ENCODE data around the gene DOCK4. TPM values are rescaled to one million over a fixed set of nuclear protein-coding genes. Genes with fewer than 3 reads are reported as not detected.

Gene DOCK4
- total RNA-seq, 1 donor from 2014 or later: 60.3 TPM

- Mint-ChIP-seq H3K27ac (ENCODE audit: unreplicated experiment) (no peak overlapping the region), H3K36me3 (ENCODE audit: unreplicated experiment) (no peaks in the 10 kb centered on the region), H3K4me3 (ENCODE audit: unreplicated experiment) (no peak overlapping the region), H3K27me3 (ENCODE audit: unreplicated experiment) (no peaks in the 10 kb centered on the region), H3K4me1 (ENCODE audit: low read depth, unreplicated experiment) (no peaks in the 10 kb centered on the region), H3K9me3 (ENCODE audit: unreplicated experiment) (no peaks in the 10 kb centered on the region)
- no peak for DNase-seq
- no peak for TF ChIP-seq CTCF (IDR thresholded peaks at IDR 0.05; ENCODE audit: partially characterized antibody, unreplicated experiment)
Measured at GRCh38 chr7:111820621-111821020, 385.6 kb downstream of the DOCK4 start.

- Mint-ChIP-seq H3K4me3 (ENCODE audit: unreplicated experiment) (no peak overlapping the region), H3K27ac (ENCODE audit: unreplicated experiment) (no peak overlapping the region), H3K27me3 (ENCODE audit: unreplicated experiment) (no peaks in the 10 kb centered on the region), H3K4me1 (ENCODE audit: low read depth, unreplicated experiment) (no peaks in the 10 kb centered on the region), H3K36me3 (ENCODE audit: unreplicated experiment) (no peaks in the 10 kb centered on the region), H3K9me3 (ENCODE audit: unreplicated experiment) (no peaks in the 10 kb centered on the region)
- no peak for DNase-seq
- TF ChIP-seq CTCF (IDR thresholded peaks at IDR 0.05; ENCODE audit: partially characterized antibody, unreplicated experiment): no peak
Measured at GRCh38 chr7:111820121-111820520, 386.1 kb downstream of the DOCK4 start.

DNA sequence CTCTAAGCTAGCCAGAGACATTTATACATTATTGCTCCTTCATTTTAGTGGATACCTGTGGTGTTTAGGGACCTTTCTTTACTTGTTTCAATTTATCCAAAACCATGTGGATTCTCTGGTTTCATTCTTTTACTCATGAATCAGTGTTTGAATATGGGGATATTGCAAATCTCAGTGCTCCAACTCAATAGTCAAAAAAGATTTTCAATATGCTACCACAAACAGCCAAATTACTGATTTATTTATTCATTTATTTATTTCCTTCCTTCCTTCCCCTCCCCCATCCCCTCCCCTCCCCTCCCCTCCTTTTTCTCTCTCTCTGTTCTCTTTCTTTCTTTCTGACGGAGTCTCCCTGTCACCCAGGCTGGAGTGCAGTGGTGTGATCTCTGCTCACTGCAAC lies 390.8 kb downstream of the DOCK4 start:
- no peaks in the 10 kb centered on the region for H3K9me3 Mint-ChIP-seq (ENCODE audit: unreplicated experiment)
- H3K27me3 Mint-ChIP-seq (ENCODE audit: unreplicated experiment): no peaks in the 10 kb centered on the region
- DNase-seq: no peak
- no peak for TF ChIP-seq CTCF (IDR thresholded peaks at IDR 0.05; ENCODE audit: partially characterized antibody, unreplicated experiment)
- no peak overlapping the region for H3K27ac Mint-ChIP-seq (ENCODE audit: unreplicated experiment)
- H3K4me3 Mint-ChIP-seq (ENCODE audit: unreplicated experiment): no peak overlapping the region
- no peaks in the 10 kb centered on the region for H3K4me1 Mint-ChIP-seq (ENCODE audit: low read depth, unreplicated experiment)
- no peaks in the 10 kb centered on the region for H3K36me3 Mint-ChIP-seq (ENCODE audit: unreplicated experiment)

- no peak for DNase-seq
- Mint-ChIP-seq H3K27ac (ENCODE audit: unreplicated experiment) (no peak overlapping the region), H3K36me3 (ENCODE audit: unreplicated experiment) (no peaks in the 10 kb centered on the region), H3K9me3 (ENCODE audit: unreplicated experiment) (no peaks in the 10 kb centered on the region), H3K4me1 (ENCODE audit: low read depth, unreplicated experiment) (no peaks in the 10 kb centered on the region), H3K27me3 (ENCODE audit: unreplicated experiment) (no peaks in the 10 kb centered on the region), H3K4me3 (ENCODE audit: unreplicated experiment) (no peak overlapping the region)
- TF ChIP-seq CTCF (IDR thresholded peaks at IDR 0.05; ENCODE audit: partially characterized antibody, unreplicated experiment): no peak
Measured at GRCh38 chr7:111813306-111813705, 392.9 kb downstream of the DOCK4 start.

DNA sequence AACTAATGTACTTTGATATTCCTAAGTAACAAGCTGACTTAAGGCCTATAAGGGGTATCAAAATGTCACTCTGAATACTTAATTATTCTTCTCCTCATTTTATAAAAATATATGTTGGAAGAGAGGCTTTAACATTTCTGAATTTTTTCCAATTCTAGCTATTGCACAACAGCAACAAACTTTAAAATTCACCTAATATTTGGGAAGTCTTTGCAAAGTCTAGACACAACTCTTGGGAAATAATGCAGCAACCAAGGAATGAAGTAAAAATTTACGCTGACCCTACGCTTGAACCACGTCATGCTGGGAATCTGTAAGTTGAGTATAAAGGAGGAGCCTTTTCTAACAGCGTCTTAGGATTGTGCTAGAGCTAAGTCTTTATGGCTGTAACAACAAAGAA lies 400.0 kb downstream of the DOCK4 start:
- H3K4me1 Mint-ChIP-seq (ENCODE audit: low read depth, unreplicated experiment): no peaks in the 10 kb centered on the region
- no peak overlapping the region for H3K4me3 Mint-ChIP-seq (ENCODE audit: unreplicated experiment)
- no peak for DNase-seq
- no peaks in the 10 kb centered on the region for H3K27me3 Mint-ChIP-seq (ENCODE audit: unreplicated experiment)
- H3K9me3 Mint-ChIP-seq (ENCODE audit: unreplicated experiment): no peaks in the 10 kb centered on the region
- no peak overlapping the region for H3K27ac Mint-ChIP-seq (ENCODE audit: unreplicated experiment)
- no peak for TF ChIP-seq CTCF (IDR thresholded peaks at IDR 0.05; ENCODE audit: partially characterized antibody, unreplicated experiment)
- peaks cover 7% of the 10 kb centered on the region for H3K36me3 Mint-ChIP-seq (ENCODE audit: unreplicated experiment)
